GM23338 (cell line): ENCODE results near the gene PKDCC. TPM values are rescaled to one million over a fixed set of nuclear protein-coding genes. Genes with fewer than 3 reads are reported as not detected.

Experiments
- ATAC-seq: fragments of 200-7000 bp; cut with Tn5 transposase; 3 replicates; pipeline ENCODE4 v1.9.1; 2020
- DNase-seq: peaks from one replicate; pipeline ENCODE4 v3.0.0-alpha.2; 2015; ENCODE audit warnings: low spot score
- H2AFZ ChIP-seq: fragments of 200-600 bp; sonication (generic); 2 replicates; pipeline ENCODE4 v1.8.0; 2016; ENCODE audit warnings: antibody characterized with exemption, mild to moderate bottlenecking, moderate library complexity
- H3F3A ChIP-seq: fragments of 200-600 bp; sonication (generic); replicated peaks from 2 replicates; pipeline ENCODE4 v1.8.0; 2017; ENCODE audit warnings: antibody characterized with exemption, mixed run types, low read depth
- H3K27ac ChIP-seq: fragments of 200-600 bp; sonication (generic); 2 replicates; pipeline ENCODE4 v1.6.1; 2016; ENCODE audit warnings: low read depth
- H3K27me3 ChIP-seq: fragments of 200-600 bp; sonication (generic); 2 replicates; pipeline ENCODE4 v1.8.0; 2016; ENCODE audit warnings: mild to moderate bottlenecking, mixed run types, moderate library complexity; ENCODE audit not compliant: insufficient read depth
- H3K36me3 ChIP-seq: fragments of 200-600 bp; sonication (generic); 2 replicates; pipeline ENCODE4 v1.8.0; 2016; ENCODE audit warnings: mild to moderate bottlenecking; ENCODE audit not compliant: insufficient read depth
- H3K4me1 ChIP-seq: fragments of 200-600 bp; sonication (generic); 2 replicates; pipeline ENCODE4 v1.8.0; 2016; ENCODE audit warnings: mild to moderate bottlenecking, moderate library complexity; ENCODE audit not compliant: insufficient read depth
- H3K4me2 ChIP-seq: fragments of 200-600 bp; sonication (generic); 2 replicates; pipeline ENCODE4 v1.7.1; 2017; ENCODE audit warnings: mixed run types
- H3K4me3 ChIP-seq: fragments of 200-600 bp; sonication (generic); 2 replicates; pipeline ENCODE4 v1.6.1; 2016; ENCODE audit warnings: mixed run types
- H3K79me2 ChIP-seq: fragments of 200-600 bp; sonication (generic); replicated peaks from 2 replicates; pipeline ENCODE4 v1.8.0; 2017; ENCODE audit warnings: mild to moderate bottlenecking; ENCODE audit not compliant: insufficient read depth
- H3K9me2 ChIP-seq: fragments of 200-600 bp; sonication (generic); 2 replicates; pipeline ENCODE4 v1.8.0; 2017; ENCODE audit not compliant: insufficient read depth
- H4K20me1 ChIP-seq: fragments of 200-600 bp; sonication (generic); replicated peaks from 2 replicates; pipeline ENCODE4 v1.8.0; 2017; ENCODE audit warnings: mild to moderate bottlenecking; ENCODE audit not compliant: insufficient read depth
- H3K27ac Mint-ChIP-seq: 2 replicates; pipeline ENCODE4 v1.8.0; 2020; ENCODE audit warnings: inconsistent platforms, mild to moderate bottlenecking, moderate library complexity, mixed read lengths
- H3K27me3 Mint-ChIP-seq: 3 replicates; pipeline ENCODE4 v1.8.0; 2022; ENCODE audit warnings: low read depth, mild to moderate bottlenecking, moderate library complexity, mixed read lengths, inconsistent platforms; ENCODE audit not compliant: insufficient read depth, poor library complexity
- H3K36me3 Mint-ChIP-seq: 3 replicates; pipeline ENCODE4 v1.8.0; 2021; ENCODE audit warnings: low read depth, mild to moderate bottlenecking, inconsistent platforms, moderate library complexity, mixed read lengths
- H3K4me1 Mint-ChIP-seq: 3 replicates; pipeline ENCODE4 v1.8.0; 2020; ENCODE audit warnings: mild to moderate bottlenecking, inconsistent platforms, mixed read lengths
- H3K4me3 Mint-ChIP-seq: 3 replicates; pipeline ENCODE4 v1.8.0; 2021; ENCODE audit warnings: moderate library complexity, mild to moderate bottlenecking, inconsistent platforms, mixed read lengths
- H3K9me3 Mint-ChIP-seq: 3 replicates; pipeline ENCODE4 v1.8.0; 2020; ENCODE audit warnings: moderate library complexity, mild to moderate bottlenecking, inconsistent platforms, mixed read lengths
- CREB1 ChIP-seq: fragments of 250-450 bp; sonication (Bioruptor Pico); IDR thresholded peaks from 2 replicates; pipeline ENCODE4 v1.5.0; 2020; ENCODE audit warnings: low read depth, mild to moderate bottlenecking, moderate library complexity
- EZH2 ChIP-seq: fragments of 200-600 bp; sonication (generic); IDR thresholded peaks from one replicate; pipeline ENCODE4 v1.8.0; 2017; ENCODE audit warnings: antibody characterized with exemption, mild to moderate bottlenecking, low read depth; ENCODE audit not compliant: unreplicated experiment
- EZH2phosphoT487 ChIP-seq: fragments of 200-600 bp; sonication (generic); IDR thresholded peaks from one replicate; pipeline ENCODE4 v1.8.1; 2018; ENCODE audit warnings: antibody characterized with exemption; ENCODE audit not compliant: unreplicated experiment
- JUNB ChIP-seq: IDR thresholded peaks from one replicate; pipeline ENCODE4 v1.6.1; 2016; ENCODE audit warnings: antibody characterized with exemption; ENCODE audit not compliant: unreplicated experiment
- NANOG ChIP-seq: IDR thresholded peaks from 2 replicates; pipeline ENCODE4 v1.6.1; 2016; ENCODE audit warnings: antibody characterized with exemption, borderline replicate concordance
- POLR2AphosphoS5 ChIP-seq: IDR thresholded peaks from 2 replicates; pipeline ENCODE4 v1.6.1; 2016; ENCODE audit warnings: antibody characterized with exemption, low read depth
- STAT1 ChIP-seq: IDR thresholded peaks from one replicate; pipeline ENCODE4 v1.6.1; 2016; ENCODE audit warnings: antibody characterized with exemption; ENCODE audit not compliant: unreplicated experiment
- ZNF114 ChIP-seq: fragments of 250-450 bp; sonication (Bioruptor Pico); IDR thresholded peaks from 2 replicates; pipeline ENCODE4 v1.5.0; 2020; ENCODE audit warnings: mild to moderate bottlenecking, moderate library complexity
- ZNF331 ChIP-seq: fragments of 250-450 bp; sonication (Bioruptor Pico); IDR thresholded peaks from 2 replicates; pipeline ENCODE4 v1.5.0; 2020; ENCODE audit warnings: low read depth, mild to moderate bottlenecking, moderate library complexity
- polyA plus RNA-seq: library from polyadenylated mRNA; unstranded; fragments of >200 nt; fragmentation: Nextera tagmentation; extraction: Ambion mirVana; gene quantifications from 2 replicates; pipeline ENCODE4 v1.2.1, GENCODE V29; 2016
- total RNA-seq: library from RNA; depleted of rRNA; stranded (reverse); fragments of >200 nt; shearing (Covaris generic); gene quantifications from 2 replicates; pipeline ENCODE4 v1.2.3, GENCODE V29; 2014
- TF ChIP-seq, protein P1 (sequence below): fragments of 250-450 bp; sonication (Bioruptor Pico); IDR thresholded peaks from 2 replicates; pipeline ENCODE4 v1.5.0; 2020; ENCODE audit warnings: mild to moderate bottlenecking, moderate library complexity
- TF ChIP-seq, protein P2 (sequence below), 2 experiments: fragments of 200-600 bp in 1 of 2; sonication (generic) in 1 of 2; conservative IDR thresholded peaks; 2 replicates each; pipeline versions ENCODE4 v1.5.1 to v1.6.1; 2016 to 2017; ENCODE audit warnings: antibody characterized with exemption in 2 of 2, low read depth in 2 of 2, mild to moderate bottlenecking in 2 of 2, moderate library complexity in 1 of 2
- TF ChIP-seq, protein P3 (sequence below): IDR thresholded peaks from 2 replicates; pipeline ENCODE4 v1.6.1; 2016; ENCODE audit warnings: antibody characterized with exemption
- TF ChIP-seq, protein P4 (sequence below): IDR thresholded peaks from one replicate; pipeline ENCODE4 v1.6.1; 2018; ENCODE audit warnings: antibody characterized with exemption; ENCODE audit not compliant: unreplicated experiment

The PKDCC gene
- total and polyA plus RNA-seq, 2 experiments from 2014 or later: 7.0 to 44.8 TPM

DNA sequence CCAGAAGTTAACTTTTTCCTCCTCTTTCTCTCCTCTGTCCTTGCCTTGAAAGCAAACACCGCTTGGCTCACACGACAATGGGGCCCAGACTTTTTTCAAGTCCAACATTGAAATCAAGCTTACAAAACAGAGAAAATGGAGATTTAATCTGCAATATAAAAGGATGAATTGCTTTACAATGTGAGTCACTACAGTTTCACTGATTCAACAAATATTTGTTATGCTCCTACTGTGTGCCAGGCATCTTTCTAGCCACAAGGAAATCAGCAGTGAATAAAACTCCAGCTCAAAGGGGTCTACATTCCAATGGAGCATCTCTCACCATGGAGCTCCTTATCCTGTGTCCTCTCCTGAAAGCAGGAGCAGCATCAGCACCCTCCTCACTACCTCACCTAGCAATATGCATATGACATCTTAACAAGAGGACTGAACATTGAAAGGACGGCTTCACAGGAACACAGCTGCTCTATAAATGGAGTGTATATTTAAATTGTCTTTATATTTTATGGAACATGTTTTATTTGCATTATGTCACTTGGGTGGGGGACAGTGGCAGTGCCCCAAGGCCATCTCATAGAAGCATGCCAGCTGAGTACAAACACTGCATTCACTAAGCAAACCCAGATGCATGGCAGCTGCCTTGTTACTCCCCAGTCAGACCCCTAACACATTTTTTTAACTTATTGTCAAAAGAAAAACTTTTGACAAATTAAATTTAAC lies 39.5 kb downstream of the PKDCC start:
- Histone ChIP-seq H3K27me3 (peaks cover 6% of the 10 kb centered on the region), H3K36me3 (no peaks in the 10 kb centered on the region), H4K20me1 (no peaks in the 10 kb centered on the region), H3K27ac (no peak overlapping the region), H3K4me3 (no peak overlapping the region), H3F3A (no peaks in the 10 kb centered on the region), H3K79me2 (no peaks in the 10 kb centered on the region), H3K9me2 (no peaks in the 10 kb centered on the region), H3K4me2 (peak overlapping the region; percentile 11; the same call in 1 of the 2 replicates), H3K4me1 (peaks cover 20% of the 10 kb centered on the region), H2AFZ (no peak overlapping the region; the same call in 1 of the 2 replicates)
- H3K27me3 Mint-ChIP-seq: peaks cover 14% of the 10 kb centered on the region
- H3K4me1 Mint-ChIP-seq: peaks cover 14% of the 10 kb centered on the region
- DNase-seq: no peak
- H3K9me3 Mint-ChIP-seq: no peaks in the 10 kb centered on the region
- H3K4me3 Mint-ChIP-seq: no peak overlapping the region
- TF ChIP-seq JUNB (no peak), EZH2phosphoT487 (no peak), NANOG (no peak), POLR2AphosphoS5 (no peak), ZNF331 (no peak), EZH2 (no peak), STAT1 (no peak), ZNF114 (CRISPR knock-in tag) (no peak), CREB1 (CRISPR knock-in tag) (no peak)
- TF ChIP-seq, protein P1, sequence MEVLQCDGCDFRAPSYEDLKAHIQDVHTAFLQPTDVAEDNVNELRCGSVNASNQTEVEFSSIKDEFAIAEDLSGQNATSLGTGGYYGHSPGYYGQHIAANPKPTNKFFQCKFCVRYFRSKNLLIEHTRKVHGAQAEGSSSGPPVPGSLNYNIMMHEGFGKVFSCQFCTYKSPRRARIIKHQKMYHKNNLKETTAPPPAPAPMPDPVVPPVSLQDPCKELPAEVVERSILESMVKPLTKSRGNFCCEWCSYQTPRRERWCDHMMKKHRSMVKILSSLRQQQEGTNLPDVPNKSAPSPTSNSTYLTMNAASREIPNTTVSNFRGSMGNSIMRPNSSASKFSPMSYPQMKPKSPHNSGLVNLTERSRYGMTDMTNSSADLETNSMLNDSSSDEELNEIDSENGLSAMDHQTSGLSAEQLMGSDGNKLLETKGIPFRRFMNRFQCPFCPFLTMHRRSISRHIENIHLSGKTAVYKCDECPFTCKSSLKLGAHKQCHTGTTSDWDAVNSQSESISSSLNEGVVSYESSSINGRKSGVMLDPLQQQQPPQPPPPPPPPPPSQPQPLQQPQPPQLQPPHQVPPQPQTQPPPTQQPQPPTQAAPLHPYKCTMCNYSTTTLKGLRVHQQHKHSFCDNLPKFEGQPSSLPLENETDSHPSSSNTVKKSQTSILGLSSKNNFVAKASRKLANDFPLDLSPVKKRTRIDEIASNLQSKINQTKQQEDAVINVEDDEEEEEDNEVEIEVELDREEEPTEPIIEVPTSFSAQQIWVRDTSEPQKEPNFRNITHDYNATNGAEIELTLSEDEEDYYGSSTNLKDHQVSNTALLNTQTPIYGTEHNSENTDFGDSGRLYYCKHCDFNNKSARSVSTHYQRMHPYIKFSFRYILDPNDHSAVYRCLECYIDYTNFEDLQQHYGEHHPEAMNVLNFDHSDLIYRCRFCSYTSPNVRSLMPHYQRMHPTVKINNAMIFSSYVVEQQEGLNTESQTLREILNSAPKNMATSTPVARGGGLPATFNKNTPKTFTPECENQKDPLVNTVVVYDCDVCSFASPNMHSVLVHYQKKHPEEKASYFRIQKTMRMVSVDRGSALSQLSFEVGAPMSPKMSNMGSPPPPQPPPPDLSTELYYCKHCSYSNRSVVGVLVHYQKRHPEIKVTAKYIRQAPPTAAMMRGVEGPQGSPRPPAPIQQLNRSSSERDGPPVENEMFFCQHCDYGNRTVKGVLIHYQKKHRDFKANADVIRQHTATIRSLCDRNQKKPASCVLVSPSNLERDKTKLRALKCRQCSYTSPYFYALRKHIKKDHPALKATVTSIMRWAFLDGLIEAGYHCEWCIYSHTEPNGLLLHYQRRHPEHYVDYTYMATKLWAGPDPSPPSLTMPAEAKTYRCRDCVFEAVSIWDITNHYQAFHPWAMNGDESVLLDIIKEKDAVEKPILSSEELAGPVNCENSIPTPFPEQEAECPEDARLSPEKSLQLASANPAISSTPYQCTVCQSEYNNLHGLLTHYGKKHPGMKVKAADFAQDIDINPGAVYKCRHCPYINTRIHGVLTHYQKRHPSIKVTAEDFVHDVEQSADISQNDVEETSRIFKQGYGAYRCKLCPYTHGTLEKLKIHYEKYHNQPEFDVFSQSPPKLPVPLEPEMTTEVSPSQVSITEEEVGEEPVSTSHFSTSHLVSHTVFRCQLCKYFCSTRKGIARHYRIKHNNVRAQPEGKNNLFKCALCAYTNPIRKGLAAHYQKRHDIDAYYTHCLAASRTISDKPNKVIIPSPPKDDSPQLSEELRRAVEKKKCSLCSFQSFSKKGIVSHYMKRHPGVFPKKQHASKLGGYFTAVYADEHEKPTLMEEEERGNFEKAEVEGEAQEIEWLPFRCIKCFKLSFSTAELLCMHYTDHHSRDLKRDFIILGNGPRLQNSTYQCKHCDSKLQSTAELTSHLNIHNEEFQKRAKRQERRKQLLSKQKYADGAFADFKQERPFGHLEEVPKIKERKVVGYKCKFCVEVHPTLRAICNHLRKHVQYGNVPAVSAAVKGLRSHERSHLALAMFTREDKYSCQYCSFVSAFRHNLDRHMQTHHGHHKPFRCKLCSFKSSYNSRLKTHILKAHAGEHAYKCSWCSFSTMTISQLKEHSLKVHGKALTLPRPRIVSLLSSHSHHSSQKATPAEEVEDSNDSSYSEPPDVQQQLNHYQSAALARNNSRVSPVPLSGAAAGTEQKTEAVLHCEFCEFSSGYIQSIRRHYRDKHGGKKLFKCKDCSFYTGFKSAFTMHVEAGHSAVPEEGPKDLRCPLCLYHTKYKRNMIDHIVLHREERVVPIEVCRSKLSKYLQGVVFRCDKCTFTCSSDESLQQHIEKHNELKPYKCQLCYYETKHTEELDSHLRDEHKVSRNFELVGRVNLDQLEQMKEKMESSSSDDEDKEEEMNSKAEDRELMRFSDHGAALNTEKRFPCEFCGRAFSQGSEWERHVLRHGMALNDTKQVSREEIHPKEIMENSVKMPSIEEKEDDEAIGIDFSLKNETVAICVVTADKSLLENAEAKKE (CRISPR knock-in tag): no peak
- TF ChIP-seq, protein P2, sequence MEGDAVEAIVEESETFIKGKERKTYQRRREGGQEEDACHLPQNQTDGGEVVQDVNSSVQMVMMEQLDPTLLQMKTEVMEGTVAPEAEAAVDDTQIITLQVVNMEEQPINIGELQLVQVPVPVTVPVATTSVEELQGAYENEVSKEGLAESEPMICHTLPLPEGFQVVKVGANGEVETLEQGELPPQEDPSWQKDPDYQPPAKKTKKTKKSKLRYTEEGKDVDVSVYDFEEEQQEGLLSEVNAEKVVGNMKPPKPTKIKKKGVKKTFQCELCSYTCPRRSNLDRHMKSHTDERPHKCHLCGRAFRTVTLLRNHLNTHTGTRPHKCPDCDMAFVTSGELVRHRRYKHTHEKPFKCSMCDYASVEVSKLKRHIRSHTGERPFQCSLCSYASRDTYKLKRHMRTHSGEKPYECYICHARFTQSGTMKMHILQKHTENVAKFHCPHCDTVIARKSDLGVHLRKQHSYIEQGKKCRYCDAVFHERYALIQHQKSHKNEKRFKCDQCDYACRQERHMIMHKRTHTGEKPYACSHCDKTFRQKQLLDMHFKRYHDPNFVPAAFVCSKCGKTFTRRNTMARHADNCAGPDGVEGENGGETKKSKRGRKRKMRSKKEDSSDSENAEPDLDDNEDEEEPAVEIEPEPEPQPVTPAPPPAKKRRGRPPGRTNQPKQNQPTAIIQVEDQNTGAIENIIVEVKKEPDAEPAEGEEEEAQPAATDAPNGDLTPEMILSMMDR (conservative IDR thresholded peaks at IDR 0.05; ENCODE audit: low read depth in 2 of 2): no peak
- TF ChIP-seq, protein P3, sequence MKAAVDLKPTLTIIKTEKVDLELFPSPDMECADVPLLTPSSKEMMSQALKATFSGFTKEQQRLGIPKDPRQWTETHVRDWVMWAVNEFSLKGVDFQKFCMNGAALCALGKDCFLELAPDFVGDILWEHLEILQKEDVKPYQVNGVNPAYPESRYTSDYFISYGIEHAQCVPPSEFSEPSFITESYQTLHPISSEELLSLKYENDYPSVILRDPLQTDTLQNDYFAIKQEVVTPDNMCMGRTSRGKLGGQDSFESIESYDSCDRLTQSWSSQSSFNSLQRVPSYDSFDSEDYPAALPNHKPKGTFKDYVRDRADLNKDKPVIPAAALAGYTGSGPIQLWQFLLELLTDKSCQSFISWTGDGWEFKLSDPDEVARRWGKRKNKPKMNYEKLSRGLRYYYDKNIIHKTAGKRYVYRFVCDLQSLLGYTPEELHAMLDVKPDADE: no peak
- TF ChIP-seq, protein P4, sequence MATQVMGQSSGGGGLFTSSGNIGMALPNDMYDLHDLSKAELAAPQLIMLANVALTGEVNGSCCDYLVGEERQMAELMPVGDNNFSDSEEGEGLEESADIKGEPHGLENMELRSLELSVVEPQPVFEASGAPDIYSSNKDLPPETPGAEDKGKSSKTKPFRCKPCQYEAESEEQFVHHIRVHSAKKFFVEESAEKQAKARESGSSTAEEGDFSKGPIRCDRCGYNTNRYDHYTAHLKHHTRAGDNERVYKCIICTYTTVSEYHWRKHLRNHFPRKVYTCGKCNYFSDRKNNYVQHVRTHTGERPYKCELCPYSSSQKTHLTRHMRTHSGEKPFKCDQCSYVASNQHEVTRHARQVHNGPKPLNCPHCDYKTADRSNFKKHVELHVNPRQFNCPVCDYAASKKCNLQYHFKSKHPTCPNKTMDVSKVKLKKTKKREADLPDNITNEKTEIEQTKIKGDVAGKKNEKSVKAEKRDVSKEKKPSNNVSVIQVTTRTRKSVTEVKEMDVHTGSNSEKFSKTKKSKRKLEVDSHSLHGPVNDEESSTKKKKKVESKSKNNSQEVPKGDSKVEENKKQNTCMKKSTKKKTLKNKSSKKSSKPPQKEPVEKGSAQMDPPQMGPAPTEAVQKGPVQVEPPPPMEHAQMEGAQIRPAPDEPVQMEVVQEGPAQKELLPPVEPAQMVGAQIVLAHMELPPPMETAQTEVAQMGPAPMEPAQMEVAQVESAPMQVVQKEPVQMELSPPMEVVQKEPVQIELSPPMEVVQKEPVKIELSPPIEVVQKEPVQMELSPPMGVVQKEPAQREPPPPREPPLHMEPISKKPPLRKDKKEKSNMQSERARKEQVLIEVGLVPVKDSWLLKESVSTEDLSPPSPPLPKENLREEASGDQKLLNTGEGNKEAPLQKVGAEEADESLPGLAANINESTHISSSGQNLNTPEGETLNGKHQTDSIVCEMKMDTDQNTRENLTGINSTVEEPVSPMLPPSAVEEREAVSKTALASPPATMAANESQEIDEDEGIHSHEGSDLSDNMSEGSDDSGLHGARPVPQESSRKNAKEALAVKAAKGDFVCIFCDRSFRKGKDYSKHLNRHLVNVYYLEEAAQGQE: no peak
- ATAC-seq: no peak
- H3K36me3 Mint-ChIP-seq: no peaks in the 10 kb centered on the region
- H3K27ac Mint-ChIP-seq: no peak overlapping the region
